SJSA1 (cell line): ENCODE results near the gene PPP2R5C. TPM values are rescaled to one million over a fixed set of nuclear protein-coding genes. Genes with fewer than 3 reads are reported as not detected.
"Not testable (repeated sequence)": the region's sequence is repeated elsewhere in the genome, so short reads cannot be mapped to it uniquely, and the experiment has no call there.

Source experiments
- DNase-seq, 2 experiments: peaks; one replicate each; pipeline ENCODE4 v3.0.0-alpha.2; 2015 to 2020; ENCODE audit warnings: low spot score in 2 of 2, low read depth in 1 of 2
- H3K27ac ChIP-seq: fragments of 250-450 bp; sonication (Bioruptor Pico); 2 replicates; pipeline ENCODE4 v1.5.1; 2020; ENCODE audit warnings: mild to moderate bottlenecking, moderate library complexity
- H3K27me3 ChIP-seq: fragments of 250-450 bp; sonication (Bioruptor Pico); replicated peaks from 2 replicates; pipeline ENCODE4 v1.5.1; 2020; ENCODE audit warnings: mild to moderate bottlenecking, moderate library complexity
- H3K36me3 ChIP-seq: fragments of 250-450 bp; sonication (Bioruptor Pico); 2 replicates; pipeline ENCODE4 v1.5.1; 2020; ENCODE audit warnings: mild to moderate bottlenecking
- H3K4me1 ChIP-seq: fragments of 250-450 bp; sonication (Bioruptor Pico); replicated peaks from 2 replicates; pipeline ENCODE4 v1.6.1; 2021; ENCODE audit warnings: mild to moderate bottlenecking
- H3K4me3 ChIP-seq: fragments of 250-450 bp; sonication (Bioruptor Pico); 2 replicates; pipeline ENCODE4 v1.5.1; 2020; ENCODE audit warnings: mild to moderate bottlenecking
- H3K9me3 ChIP-seq: fragments of 250-450 bp; sonication (Bioruptor Pico); replicated peaks from 2 replicates; pipeline ENCODE4 v1.5.1; 2020; ENCODE audit warnings: mild to moderate bottlenecking
- total RNA-seq: library from RNA; depleted of rRNA; stranded (reverse); fragments of >200 nt; shearing (Covaris generic); gene quantifications from 2 replicates; pipeline ENCODE4 v1.2.3, GENCODE V29; 2014; rRNA removed

PPP2R5C gene
- total RNA-seq, result 81.1 and 99.1 TPM in 2 replicates

DNA sequence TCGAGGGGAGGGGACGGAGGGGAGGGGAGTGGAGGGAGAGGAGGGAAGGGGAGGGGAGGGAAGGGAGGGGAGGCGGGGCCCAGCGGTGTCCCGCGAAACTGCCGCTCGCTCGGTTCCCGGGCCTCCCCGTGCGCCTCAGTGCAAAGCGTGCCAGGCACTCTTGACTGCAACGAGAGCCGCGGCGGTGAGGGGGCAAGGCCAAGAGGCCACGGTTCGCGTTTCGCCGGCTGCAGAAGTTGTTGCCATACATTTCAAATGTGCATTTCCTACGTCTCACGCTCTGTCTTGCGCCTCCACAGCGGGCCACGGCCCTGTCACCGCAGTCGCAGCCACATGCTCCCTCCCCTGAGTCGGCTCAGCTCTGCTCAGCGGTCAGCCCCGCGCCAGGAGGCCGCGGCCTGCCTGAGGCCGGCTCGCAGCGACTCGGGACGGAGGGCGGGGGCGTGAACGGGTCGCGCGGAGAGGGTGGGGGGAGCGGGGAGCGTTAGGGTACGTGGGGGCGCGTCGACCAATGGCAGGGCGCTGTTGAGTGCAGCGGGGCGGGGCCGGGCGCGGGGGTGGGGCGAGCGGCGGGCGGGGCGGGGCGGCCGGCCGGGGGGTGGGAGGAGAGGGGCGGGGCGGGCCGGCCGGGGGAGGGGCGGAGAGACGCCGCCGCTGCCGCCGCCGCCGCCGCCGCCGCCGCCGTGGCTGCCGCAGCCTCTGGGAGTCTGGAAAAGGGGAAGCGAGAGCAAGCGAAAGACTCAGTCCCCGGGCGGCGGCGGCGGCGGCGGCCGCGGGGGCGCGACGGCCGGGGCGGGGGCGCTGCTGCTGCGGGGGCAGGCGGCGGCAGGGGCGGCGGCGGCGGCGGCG lies at the start of gene PPP2R5C:
Gene PPP2R5C (plus strand): TSS at position 678 of the 849 bp plus-strand sequence. CDS start 185 bp downstream, outside the sequence.
- peaks cover 24% of the 10 kb centered on the region for H3K27me3 ChIP-seq
- H3K4me1 ChIP-seq, result peaks cover 9% of the 10 kb centered on the region
- peak; percentile 78 to 91 for DNase-seq
- no peaks in the 10 kb centered on the region for H3K36me3 ChIP-seq
- H3K9me3 ChIP-seq, result no peaks in the 10 kb centered on the region
- H3K27ac ChIP-seq, result peak within 1 kb of the TSS; percentile 51; the same call in 1 of the 2 replicates
- peak within 1 kb of the TSS; percentile 88 for H3K4me3 ChIP-seq

DNA sequence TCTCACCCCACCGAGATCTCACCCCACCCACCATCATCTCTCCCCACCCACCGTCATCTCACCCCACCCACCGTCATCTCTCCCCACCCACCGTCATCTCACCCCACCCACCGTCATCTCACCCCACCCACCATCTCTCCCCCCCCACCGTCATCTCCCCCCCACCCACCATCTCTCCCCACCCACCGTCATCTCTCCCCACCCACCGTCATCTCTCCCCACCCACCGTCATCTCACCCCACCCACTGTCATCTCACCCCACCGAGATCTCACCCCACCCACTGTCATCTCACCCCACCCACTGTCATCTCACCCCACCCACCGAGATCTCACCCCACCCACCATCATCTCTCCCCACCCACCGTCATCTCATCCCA lies 49.7 kb upstream of the PPP2R5C start:
- not testable (repeated sequence) for H3K36me3 ChIP-seq, H3K27ac ChIP-seq, H3K27me3 ChIP-seq, H3K9me3 ChIP-seq, H3K4me1 ChIP-seq, DNase-seq, H3K4me3 ChIP-seq

DNA sequence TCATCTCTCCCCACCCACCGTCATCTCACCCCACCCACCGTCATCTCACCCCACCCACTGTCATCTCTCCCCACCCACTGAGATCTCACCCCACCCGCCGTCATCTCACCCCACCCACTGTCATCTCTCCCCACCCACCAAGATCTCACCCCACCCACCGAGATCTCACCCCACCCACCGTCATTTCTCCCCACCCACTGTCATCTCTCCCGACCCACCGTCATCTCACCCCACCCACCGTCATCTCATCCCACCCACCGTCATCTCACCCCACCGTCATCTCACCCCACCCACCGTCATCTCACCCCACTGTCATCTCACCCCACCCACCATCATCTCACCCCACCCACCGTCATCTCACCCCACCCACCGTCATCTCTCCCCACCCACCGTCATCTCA lies 49.2 kb upstream of the PPP2R5C start:
- not testable (repeated sequence) for DNase-seq, H3K4me3 ChIP-seq, H3K27me3 ChIP-seq, H3K9me3 ChIP-seq, H3K36me3 ChIP-seq, H3K4me1 ChIP-seq, H3K27ac ChIP-seq

DNA sequence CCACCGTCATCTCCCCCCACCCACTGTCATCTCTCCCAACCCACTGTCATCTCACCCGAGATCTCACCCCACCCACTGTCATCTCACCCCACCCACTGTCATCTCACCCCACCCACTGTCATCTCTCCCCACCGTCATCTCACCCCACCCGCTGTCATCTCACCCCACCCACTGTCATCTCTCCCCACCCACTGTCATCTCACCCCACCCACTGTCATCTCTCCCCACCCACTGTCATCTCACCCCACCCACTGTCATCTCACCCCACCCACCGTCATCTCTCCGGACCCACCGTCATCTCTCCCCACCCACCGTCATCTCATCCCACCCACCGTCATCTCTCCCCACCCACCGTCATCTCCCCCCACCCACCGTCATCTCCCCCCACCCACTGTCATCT lies 48.4 kb upstream of the PPP2R5C start:
- not testable (repeated sequence) for H3K9me3 ChIP-seq, DNase-seq, H3K4me3 ChIP-seq, H3K36me3 ChIP-seq, H3K27me3 ChIP-seq, H3K4me1 ChIP-seq, H3K27ac ChIP-seq

DNA sequence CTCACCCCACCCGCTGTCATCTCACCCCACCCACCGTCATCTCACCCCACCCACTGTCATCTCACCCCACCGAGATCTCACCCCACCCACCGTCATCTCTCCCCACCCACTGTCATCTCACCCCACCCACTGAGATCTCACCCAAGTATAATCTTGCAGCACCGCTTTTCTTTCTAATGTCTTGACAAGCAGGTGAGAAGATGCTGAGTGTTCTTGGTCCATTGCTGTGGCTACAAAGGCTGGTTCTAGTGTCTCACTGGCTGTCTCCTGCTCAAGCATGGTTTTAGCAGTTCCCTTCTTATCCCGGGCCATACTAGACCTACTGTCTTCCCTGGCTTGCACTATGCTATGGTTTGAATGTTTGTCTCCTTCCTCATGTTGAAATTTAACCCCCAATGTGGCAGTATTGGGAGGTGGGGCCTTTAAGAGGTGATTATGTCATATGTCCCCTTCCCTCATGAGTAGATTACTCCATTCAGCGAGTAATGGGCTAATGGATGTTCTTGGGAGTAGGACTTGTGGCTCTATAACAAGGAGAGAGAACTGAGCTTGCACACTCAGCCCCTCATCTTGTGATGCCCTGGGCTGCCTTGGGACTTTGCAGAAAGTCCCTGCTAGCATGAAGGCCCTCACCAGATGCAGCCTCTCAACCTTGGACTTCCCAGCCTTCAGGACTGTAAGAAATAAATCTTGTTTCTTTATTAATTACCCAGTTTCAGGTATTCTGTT lies 47.7 kb upstream of the PPP2R5C start:
- DNase-seq, result no peak
- Histone ChIP-seq H3K27ac (no peak overlapping the region), H3K36me3 (no peaks in the 10 kb centered on the region), H3K4me3 (no peak overlapping the region), H3K9me3 (no peaks in the 10 kb centered on the region; the same call in 1 of the 2 replicates), H3K4me1 (no peaks in the 10 kb centered on the region), H3K27me3 (no peaks in the 10 kb centered on the region)

DNA sequence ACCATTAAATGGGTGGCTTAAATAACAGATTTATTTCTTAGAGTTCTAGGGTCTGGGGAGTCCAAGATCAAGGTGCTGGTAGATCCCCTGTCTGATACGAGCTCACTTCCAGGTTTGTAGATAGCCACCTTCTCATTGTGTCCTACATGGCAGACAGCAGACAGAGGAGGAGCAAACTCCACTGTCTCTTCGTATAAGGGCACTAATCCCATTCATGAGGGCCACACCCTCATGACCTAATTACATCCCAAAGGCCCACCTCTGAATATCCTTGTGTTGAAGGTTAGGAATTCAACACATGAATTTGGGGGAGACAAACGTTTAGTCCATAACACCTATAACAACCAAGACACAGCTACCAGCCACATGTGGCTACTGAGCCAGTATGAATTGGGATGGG lies 47.1 kb upstream of the PPP2R5C start:
- Histone ChIP-seq H3K36me3 (no peaks in the 10 kb centered on the region), H3K9me3 (no peaks in the 10 kb centered on the region; the same call in 1 of the 2 replicates), H3K27ac (no peak overlapping the region), H3K27me3 (no peaks in the 10 kb centered on the region), H3K4me1 (no peaks in the 10 kb centered on the region), H3K4me3 (no peak overlapping the region)
- no peak for DNase-seq

DNA sequence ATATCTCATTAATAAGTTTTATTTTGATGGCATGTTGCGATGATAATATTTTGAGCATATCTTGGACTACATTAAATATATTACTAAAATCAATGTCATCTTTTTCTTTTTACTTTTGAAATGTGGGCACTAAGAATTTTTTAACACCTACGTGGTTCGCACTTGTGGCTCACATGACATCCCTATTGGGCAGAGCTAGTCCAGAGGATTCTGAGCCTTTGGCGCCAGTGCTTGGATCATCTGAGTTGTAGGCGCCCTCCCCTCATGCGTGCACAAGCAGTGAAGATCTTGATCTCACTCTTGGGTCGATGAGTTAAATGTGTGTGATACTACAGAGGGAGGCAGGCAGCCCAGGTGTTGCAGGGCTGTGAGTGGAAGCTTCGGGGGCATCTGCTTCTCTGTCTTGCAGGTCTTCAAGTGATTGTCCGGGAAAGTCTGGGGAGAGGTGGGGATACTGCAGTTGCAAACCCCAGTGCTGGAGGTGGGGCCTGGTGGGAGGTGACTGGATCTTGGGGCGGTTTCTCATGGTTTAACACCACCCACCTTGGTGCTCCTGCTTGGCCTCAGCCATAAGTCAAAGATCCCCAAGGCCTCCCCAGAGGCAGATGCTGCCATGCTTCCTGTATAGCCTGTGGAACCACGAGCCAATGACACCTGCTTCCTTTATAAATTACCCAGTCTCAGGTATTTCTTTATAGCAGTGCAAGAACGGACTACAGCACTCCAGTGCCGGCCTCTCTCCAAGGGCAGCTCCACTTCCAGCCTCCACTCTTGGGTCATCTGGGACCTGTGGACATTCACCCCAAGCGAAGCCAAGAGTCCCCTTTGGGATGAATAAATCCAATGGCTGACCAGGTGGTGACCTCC lies 46.1 kb upstream of the PPP2R5C start:
- no peak for DNase-seq
- no peak overlapping the region for H3K27ac ChIP-seq
- no peaks in the 10 kb centered on the region for H3K36me3 ChIP-seq
- H3K4me1 ChIP-seq, result no peaks in the 10 kb centered on the region
- H3K27me3 ChIP-seq, result no peaks in the 10 kb centered on the region
- no peaks in the 10 kb centered on the region; the same call in 1 of the 2 replicates for H3K9me3 ChIP-seq
- H3K4me3 ChIP-seq, result no peak overlapping the region

DNA sequence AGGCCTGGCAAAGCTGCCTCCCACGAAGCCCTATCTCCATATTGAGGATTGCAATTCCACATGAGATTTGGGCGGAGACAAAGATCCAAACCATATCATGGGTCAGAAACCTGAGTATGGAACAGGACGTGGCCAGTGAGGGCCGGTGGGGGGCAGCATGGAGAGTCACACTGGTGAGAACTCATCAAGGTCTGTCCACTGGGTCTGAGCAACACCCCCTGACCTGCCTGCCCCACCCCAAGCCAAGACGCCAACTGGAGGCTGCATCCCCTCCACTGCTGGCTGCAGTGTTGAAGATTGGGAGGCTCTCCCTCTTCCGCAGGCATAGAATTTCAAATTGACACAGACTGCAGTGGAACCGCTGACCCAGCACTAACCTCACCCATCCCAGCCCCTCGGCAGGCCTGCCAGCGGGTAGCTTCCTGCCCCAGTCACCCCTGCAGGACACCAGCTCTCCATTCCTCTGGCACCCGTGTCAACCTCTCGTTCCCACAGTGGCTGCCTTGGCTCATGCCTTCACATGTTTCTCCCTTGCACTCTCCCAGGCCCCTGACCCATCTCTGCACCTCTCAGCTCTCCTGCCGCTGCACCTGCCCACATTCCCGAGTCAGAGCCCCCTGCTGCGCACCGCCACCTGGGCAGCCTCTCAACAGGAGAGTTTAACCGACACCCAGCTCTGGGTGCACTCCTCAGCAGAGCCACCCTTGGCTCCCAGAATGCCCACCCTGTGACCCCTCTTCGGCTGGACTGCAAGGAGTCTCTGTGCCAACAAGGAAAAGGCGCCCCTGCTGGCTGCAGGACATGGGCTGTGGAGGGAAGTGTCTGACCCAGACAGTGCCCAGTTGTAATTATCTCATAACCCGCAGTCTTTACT lies 45.2 kb upstream of the PPP2R5C start:
- Histone ChIP-seq H3K9me3 (no peaks in the 10 kb centered on the region; the same call in 1 of the 2 replicates), H3K27me3 (no peaks in the 10 kb centered on the region), H3K27ac (no peak overlapping the region)

DNA sequence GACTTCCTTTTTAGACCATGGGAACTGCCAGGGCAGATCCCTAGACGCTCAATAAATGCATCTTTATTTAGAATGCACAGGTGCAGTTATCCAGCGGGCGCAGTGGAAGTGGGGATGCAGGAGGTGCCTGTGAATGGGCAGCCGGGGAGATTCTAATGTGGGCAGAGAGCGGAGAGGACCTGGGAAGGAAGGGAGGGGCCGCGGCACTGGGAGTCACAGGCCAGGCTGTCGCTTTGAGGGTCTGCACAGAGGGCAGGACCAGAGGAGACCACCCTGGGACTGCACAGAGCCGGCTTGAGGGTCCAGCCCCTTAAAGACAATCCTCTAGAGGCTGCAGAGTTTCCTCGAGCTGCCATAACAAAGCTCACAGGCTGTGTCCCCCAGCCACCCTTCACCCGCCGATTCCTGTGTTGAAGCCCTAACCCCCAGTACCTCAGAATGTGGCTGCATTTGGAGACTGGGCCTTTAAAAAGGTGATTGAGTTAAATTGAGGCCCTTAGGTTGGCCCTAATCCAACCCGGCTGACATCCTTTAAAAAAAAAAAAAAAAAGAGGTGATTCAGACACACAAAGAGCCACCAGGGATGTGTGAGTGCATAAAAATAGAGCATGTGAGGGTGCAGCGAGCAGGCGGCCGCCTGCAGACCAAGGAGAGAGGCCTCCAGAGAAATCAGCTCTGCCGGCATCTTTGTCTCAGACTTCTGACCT lies 44.4 kb upstream of the PPP2R5C start:
- no peak for DNase-seq

More for the DNA sequence above, 45.2 kb upstream of the PPP2R5C start:
- Histone ChIP-seq H3K36me3 (no peaks in the 10 kb centered on the region), H3K4me3 (no peak overlapping the region), H3K4me1 (peaks cover 2% of the 10 kb centered on the region)
- DNase-seq, result peak in 1 of 2 experiments; percentile 34

DNA sequence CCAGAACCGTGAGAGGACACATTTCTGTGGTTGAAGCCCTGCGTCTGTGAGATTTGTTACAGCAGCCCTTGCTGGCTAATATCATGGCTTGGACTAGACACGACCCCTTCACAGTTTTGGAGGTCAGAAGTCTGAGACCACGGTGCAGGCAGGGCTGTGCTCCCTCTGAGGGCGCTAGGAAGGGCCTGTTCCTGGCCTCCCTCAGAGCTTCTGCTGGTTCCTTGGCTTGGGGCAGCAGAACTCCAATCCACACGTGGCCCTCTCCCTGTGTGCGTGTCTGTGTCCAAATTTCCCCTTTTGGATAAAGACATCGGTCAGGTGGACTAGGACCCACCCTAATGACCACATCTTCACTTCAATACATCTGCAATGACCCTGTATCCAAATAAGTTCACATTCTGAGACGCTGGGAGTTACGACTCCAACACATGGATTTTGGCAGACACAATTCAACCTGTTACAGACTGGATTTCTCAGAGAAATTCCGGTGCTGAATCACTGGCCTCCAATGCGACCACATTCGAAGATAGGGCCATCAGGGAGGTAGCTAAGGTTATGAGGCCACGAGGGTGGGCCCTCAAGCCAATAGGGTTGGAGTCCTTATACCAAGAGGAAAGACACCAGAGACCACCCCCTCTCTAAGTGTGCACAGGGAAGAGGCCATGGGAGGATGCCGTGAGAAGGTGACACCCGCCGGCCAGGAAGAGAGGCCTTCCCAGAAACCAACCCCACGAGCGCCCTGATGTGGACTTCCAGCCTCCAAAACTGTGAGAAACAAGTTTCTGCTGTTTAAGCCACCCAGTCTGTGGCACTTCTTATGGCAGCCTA lies 43.6 kb upstream of the PPP2R5C start:
- no peaks in the 10 kb centered on the region for H3K27me3 ChIP-seq
- no peak overlapping the region for H3K27ac ChIP-seq
- H3K36me3 ChIP-seq, result no peaks in the 10 kb centered on the region
- no peak overlapping the region for H3K4me3 ChIP-seq
- peaks cover 14% of the 10 kb centered on the region for H3K4me1 ChIP-seq
- H3K9me3 ChIP-seq, result no peaks in the 10 kb centered on the region; the same call in 1 of the 2 replicates
- no peak for DNase-seq

More for the DNA sequence above, 44.4 kb upstream of the PPP2R5C start:
- Histone ChIP-seq H3K4me1 (peaks cover 9% of the 10 kb centered on the region), H3K4me3 (no peak overlapping the region), H3K27me3 (no peaks in the 10 kb centered on the region), H3K36me3 (no peaks in the 10 kb centered on the region), H3K9me3 (no peaks in the 10 kb centered on the region; the same call in 1 of the 2 replicates), H3K27ac (no peak overlapping the region)

DNA sequence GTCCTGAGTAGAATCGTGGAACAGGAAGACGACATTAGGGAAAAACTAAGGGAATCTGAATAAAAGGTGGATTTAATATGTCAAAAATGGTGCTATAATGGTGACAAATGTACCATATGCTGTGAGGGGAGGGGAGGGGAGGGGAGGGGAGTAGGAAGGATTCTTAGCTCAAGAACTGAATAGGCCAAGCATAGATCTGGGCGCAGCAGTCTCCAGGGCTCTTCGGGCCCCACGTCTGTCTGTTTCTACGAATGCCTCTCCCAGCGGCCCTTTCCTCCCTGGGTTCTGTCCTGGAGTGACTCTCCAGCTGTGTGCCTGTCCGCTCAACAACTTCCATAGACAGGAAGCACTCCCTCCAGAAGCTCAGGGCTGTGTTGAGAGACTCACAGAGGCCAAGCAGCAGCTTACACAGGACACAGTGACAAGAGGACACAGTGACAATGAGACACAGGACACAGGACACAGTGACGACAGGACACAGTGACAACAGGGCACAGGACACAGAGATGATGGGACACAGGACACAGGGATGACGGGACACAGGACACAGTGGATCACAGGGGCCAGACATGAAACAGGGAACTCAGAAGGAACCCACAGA lies 42.4 kb upstream of the PPP2R5C start:
- Histone ChIP-seq H3K9me3 (no peaks in the 10 kb centered on the region), H3K4me3 (no peak overlapping the region), H3K36me3 (no peaks in the 10 kb centered on the region), H3K27me3 (no peaks in the 10 kb centered on the region), H3K4me1 (peaks cover 14% of the 10 kb centered on the region), H3K27ac (no peak overlapping the region)
- DNase-seq, result no peak
